Transverse colon (tissue), 4 donors: ENCODE measurements around the gene CYP4F8.

ENCODE experiments used
- EP300 ChIP-seq: sonication (generic); formaldehyde crosslinking; IDR thresholded peaks from one replicate; pipeline ENCODE4 v1.6.1; 2017; ENCODE audit warnings: antibody characterized with exemption, low read depth
- POLR2AphosphoS5 ChIP-seq, 3 donors: sonication (generic); formaldehyde crosslinking; IDR thresholded peaks; one replicate each; pipeline ENCODE4 v1.6.1; 2016; ENCODE audit warnings: antibody characterized with exemption in 3 of 3
- TF ChIP-seq, protein P1 (sequence below), 5 experiments: fragments of 200-600 bp in 3 of 5; fragments of 450-650 bp in 2 of 5; sonication (generic) in 3 of 5; IDR thresholded peaks; 1 replicate in 2 of 5; 2 replicates in 3 of 5; pipeline ENCODE4 v1.5.1; 2016 to 2017; ENCODE audit warnings: antibody characterized with exemption in 5 of 5, inconsistent platforms in 3 of 5, mild to moderate bottlenecking in 2 of 5, moderate library complexity in 1 of 5

DNA sequence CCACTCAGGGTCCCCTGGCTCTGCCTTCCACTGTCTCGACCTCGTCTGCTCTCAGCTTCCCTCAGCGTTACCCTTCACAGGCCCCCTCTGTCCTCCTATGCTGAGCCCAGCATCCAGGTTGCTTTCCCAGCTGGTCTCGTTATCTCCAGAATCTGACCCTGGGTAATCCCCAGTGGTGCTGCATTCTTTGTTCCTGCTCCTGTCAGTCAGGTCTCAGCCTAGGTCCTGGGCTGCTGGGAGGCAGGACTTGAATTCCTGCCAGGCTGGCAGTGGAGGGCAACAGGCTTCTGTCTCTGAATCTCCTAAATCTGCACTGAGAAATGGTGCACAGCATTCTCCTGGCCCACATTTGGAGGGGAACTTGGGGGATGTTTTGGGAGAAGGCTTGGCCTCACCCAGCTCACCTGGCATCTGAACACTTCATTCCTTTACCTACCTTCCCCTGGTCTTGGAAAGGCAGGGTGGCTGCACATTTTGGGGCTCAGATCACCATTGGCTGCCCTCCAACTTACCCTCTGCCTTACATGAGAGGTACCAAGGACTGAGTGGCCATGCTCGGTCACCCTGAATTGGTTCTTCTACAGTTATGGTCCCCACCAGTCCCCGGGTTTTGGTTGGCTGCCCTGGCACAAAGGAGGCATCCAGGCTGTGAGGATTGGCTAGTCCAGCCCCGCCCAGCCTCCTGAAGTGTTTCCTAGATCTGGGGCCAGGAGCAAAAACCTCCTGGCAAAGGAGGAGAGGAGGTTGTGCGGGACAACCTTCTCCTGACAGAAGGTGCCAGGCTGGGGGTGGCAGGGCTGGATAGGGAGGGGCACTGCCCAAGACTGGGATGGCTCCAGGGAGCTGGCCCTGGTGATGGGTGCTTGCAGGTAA lies at the start of gene CYP4F8:
- TF ChIP-seq POLR2AphosphoS5 (IDR thresholded peaks at IDR 0.05) (no peak), EP300 (no peak)
- TF ChIP-seq, protein P1, sequence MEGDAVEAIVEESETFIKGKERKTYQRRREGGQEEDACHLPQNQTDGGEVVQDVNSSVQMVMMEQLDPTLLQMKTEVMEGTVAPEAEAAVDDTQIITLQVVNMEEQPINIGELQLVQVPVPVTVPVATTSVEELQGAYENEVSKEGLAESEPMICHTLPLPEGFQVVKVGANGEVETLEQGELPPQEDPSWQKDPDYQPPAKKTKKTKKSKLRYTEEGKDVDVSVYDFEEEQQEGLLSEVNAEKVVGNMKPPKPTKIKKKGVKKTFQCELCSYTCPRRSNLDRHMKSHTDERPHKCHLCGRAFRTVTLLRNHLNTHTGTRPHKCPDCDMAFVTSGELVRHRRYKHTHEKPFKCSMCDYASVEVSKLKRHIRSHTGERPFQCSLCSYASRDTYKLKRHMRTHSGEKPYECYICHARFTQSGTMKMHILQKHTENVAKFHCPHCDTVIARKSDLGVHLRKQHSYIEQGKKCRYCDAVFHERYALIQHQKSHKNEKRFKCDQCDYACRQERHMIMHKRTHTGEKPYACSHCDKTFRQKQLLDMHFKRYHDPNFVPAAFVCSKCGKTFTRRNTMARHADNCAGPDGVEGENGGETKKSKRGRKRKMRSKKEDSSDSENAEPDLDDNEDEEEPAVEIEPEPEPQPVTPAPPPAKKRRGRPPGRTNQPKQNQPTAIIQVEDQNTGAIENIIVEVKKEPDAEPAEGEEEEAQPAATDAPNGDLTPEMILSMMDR (IDR thresholded peaks at IDR 0.05), result no peak
